GM12891 (cell line): ENCODE data around the gene PEF1.

Source experiments
- DNase-seq: peaks from one replicate; pipeline ENCODE4 v3.0.0; 2011; ENCODE audit warnings: low spot score; ENCODE audit not compliant: insufficient read length
- FAIRE-seq: peaks from 2 replicates; lab custom pipeline; 2011; peaks lifted over from hg19 to GRCh38; lab: Jason Lieb, UNC
- PAX5 ChIP-seq: IDR thresholded peaks from 2 replicates; pipeline ENCODE4 v1.6.1; 2011; ENCODE audit warnings: low read length, moderate library complexity, mild to moderate bottlenecking; ENCODE audit not compliant: insufficient read depth, severe bottlenecking
- POLR2A ChIP-seq: IDR thresholded peaks from 2 replicates; pipeline ENCODE4 v1.6.1; 2011; ENCODE audit warnings: low read depth, low read length, control low read depth
- POLR2AphosphoS5 ChIP-seq: IDR thresholded peaks from 2 replicates; pipeline ENCODE4 v1.6.1; 2011; ENCODE audit warnings: low read depth, low read length, control low read depth
- POU2F2 ChIP-seq: IDR thresholded peaks from 2 replicates; pipeline ENCODE4 v1.6.1; 2011; ENCODE audit warnings: low read depth, mild to moderate bottlenecking, control low read depth, low read length, moderate library complexity
- SPI1 ChIP-seq: IDR thresholded peaks from 2 replicates; pipeline ENCODE4 v1.6.1; 2011; ENCODE audit warnings: low read depth, low read length, control low read depth
- TAF1 ChIP-seq: IDR thresholded peaks from 2 replicates; pipeline ENCODE4 v1.6.1; 2011; ENCODE audit warnings: low read depth, low read length, control low read depth

Gene PEF1

DNA sequence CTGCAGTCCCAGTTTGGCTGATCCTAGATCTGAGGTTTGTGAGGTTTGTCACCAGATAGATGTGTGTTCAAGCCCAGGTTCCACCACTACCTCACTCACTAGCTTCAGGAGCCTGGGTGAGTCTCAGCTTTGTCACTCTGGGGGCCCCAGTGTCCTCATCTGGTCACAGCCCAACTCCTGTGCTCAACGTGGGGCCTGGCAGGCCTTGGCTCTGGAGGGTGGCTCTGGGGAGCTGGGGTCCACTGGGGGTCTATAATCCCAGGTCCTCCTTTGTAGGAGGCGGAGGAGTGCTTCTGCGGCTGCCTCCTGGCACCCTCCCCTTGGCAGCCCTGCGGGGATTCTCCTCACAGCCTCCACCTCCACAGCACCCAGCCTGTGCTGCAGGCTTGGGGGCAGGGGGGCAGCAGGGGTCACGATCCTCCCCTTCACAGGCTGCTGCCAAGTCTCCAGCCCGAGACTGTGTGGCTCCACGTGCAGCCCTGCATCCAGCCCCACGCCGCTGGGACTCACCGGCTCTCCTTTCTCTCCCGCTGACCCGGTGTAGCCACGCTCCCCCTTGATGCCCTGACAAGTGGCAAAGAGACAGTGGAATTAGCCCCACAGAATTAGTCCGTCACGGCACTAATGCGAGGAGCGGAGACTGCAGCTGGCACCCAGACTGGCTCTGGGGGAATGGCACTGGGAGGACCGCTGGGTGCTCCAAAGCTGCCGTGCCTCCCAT, 22.5 kb upstream of the PEF1 start:
- FAIRE-seq, result no peak
- DNase-seq, result no peak
- TF ChIP-seq PAX5, result no peak
- TF ChIP-seq POU2F2, result no peak
- no peak for TF ChIP-seq SPI1
- no peak for TF ChIP-seq TAF1
- no peak for TF ChIP-seq POLR2AphosphoS5
- no peak for TF ChIP-seq POLR2A

DNA sequence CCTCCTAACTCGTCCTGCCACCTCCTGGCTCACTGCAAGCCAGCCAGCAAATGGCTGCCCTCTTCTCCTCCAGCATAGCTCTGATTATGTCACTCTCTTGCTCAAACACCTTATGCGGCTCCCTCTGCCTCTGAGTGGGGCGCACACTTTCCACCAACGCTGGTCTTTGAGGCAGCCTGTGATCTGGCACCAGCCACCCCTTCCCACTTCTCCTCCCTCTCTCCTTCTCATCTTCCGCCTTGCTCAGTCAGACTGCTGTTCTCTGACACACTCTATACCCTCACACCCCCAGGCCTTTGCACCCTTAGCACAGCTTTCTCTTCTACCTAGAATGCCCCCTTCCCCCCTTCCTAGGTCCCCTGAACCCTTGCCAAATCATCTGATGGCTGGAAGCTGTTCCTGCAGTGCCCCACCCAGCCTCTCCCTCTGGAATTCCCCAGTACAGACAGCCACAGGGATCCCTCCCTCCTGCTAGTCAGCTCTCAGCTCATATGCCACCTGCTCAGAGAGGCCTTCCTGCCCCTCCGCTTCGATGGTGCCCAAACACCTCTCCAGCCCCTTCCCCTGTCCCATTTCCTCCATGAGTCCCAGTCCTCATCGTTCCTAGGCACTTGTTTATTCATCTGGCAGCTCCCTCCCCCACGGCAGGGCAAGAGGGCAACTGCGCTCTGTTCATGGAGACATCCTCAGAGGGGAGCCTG, 21.7 kb upstream of the PEF1 start:
- FAIRE-seq (no peak), DNase-seq (no peak)
- TF ChIP-seq TAF1, result no peak
- TF ChIP-seq SPI1, result no peak
- TF ChIP-seq PAX5, result no peak
- no peak for TF ChIP-seq POLR2A
- TF ChIP-seq POU2F2, result no peak
- no peak for TF ChIP-seq POLR2AphosphoS5

DNA sequence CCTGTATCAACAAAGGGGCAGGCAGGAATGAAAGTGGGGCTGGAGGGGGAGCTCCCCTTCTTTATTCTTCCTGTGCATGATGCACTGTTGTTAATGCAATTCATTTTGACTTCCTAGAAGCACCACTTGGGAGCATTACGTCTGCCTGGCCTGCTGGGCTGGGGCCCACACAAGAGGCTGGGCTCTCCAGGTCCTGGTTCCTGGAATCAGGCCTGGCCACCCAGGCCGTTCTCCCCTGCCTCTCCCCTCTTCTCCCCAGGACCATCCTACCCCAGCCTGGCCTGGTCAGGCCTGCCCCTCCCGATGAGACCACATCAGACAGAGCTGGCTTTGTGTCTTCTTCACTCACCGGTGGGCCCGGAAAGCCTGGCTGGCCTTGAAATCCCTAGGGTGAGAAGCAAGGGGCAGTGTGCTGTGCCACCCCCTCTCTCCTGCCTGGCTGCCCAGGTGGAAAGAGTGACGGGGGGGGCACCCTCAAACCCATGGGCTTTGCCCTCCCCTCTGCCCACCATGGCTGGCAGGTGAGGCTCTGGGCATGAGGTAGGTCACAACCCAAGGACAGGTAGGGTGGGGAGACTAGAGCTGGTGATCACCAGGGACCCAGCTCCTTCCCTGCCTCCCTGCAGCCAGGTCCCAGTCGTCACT, 20.7 kb upstream of the PEF1 start:
- FAIRE-seq, result no peak
- TF ChIP-seq POLR2AphosphoS5, result no peak
- no peak for TF ChIP-seq PAX5
- TF ChIP-seq POLR2A, result no peak
- no peak for TF ChIP-seq SPI1
- no peak for TF ChIP-seq POU2F2
- no peak for TF ChIP-seq TAF1
- DNase-seq, result no peak

DNA sequence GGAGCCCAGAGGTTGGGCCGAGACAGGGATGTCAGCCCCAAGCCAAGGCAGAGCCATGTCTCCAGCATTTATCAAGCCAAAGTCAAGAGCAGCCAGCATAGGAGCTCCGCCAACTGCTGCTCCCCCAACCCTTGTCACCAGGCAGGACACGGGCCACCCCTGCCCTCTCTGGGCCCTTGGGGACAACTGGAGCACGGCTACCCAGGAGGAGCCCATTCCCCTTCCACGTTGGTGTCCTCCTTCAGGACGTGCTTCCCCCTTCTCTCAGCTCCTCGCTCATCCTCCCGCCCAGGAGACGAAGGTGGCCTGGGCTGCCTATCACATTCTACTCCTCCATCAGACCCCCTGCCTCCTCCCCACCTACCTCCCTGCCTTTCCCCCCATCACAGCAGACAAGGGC, 19.9 kb upstream of the PEF1 start:
- DNase-seq, result no peak
- no peak for FAIRE-seq
- TF ChIP-seq TAF1 (no peak), PAX5 (no peak), SPI1 (no peak), POLR2AphosphoS5 (no peak), POU2F2 (no peak), POLR2A (no peak)

DNA sequence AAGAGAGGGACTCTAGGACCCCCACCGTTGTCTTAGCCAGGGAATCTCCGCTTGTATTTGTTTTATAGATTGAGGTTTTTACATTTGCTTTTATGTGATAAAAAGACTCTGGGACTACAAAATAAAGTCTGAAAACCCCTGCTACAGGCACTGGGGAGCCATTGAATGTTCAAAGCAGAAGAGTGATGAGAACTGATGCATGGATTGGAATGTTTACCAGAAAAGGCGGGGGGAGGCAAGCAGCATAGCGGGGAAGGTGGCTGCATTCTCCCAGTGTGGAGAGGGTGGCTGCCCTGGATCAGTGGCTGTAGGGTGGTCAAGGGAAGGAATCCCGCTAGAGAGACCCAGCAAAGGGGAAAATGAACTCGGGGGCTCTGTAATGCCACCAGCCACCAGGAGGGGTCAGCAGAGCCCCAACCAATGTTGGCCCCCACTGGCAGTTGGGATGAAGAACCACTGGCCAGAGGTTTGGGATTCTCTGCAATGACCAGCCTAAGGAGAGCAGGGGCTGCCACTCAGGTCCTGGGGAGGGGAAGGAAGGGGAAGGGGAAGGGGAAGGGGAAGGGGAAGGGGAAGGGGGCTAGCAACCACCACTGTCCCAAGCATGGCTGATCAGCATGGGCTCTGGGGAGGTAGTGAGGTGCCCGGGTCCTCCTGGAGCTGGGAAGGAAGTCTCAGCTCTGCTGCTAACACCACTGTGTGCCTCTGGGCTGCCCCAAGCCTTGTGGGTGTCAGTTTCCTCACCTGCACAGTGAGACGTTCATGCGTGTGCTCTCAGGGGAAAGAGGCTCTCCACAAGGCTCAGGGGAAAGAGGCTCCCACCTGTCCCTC, 19.2 kb upstream of the PEF1 start:
- FAIRE-seq (peak; percentile 82), DNase-seq (peak; percentile 81)
- no peak for TF ChIP-seq SPI1
- TF ChIP-seq PAX5, result no peak
- TF ChIP-seq POLR2AphosphoS5, result no peak
- TF ChIP-seq TAF1, result no peak
- no peak for TF ChIP-seq POU2F2
- TF ChIP-seq POLR2A, result no peak

DNA sequence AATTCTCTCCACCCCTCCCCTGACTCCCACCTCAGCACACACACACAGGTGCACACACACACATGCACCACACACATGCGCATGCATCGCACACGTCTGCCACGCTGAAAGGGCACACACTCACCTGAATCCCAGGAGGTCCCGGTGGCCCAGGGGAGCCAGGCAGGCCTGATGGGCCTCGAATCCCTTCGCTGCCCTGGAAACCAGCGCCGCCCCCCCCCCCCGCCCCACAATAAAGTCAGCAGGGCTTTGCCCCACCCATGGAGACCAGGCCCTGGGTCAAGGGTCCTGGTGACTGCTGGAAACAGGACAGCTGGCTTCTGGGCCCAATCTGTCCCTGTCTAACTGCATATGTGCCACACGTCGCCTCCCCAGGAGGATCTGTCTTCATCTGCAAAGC, 17.8 kb upstream of the PEF1 start:
- TF ChIP-seq POU2F2, result no peak
- TF ChIP-seq SPI1, result no peak
- TF ChIP-seq POLR2A, result no peak
- no peak for TF ChIP-seq TAF1
- no peak for TF ChIP-seq POLR2AphosphoS5
- no peak for TF ChIP-seq PAX5
- DNase-seq (no peak), FAIRE-seq (no peak)

DNA sequence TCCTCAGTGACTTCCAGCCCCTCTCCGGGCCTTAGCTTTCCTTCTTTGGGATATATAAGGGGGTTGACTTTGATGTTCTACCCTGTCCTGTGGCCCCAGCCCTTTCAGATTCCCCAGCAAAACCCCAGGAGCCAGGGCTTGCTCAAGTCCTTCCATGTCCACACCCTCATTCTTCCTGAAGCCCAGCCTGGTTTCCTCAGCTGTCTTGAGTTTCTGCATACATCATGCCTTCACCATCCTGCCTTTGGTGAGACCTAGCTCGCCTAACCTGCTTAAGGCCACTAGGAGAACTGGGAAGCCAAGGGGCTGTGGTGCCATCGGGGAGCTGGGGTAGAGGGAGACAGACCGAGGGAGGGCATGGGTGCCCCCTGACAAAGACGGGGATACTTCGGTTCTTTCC, 17.2 kb upstream of the PEF1 start:
- no peak for DNase-seq
- TF ChIP-seq POLR2A, result no peak
- no peak for TF ChIP-seq POLR2AphosphoS5
- TF ChIP-seq SPI1, result no peak
- TF ChIP-seq PAX5, result no peak
- no peak for TF ChIP-seq TAF1
- TF ChIP-seq POU2F2, result no peak
- no peak for FAIRE-seq

DNA sequence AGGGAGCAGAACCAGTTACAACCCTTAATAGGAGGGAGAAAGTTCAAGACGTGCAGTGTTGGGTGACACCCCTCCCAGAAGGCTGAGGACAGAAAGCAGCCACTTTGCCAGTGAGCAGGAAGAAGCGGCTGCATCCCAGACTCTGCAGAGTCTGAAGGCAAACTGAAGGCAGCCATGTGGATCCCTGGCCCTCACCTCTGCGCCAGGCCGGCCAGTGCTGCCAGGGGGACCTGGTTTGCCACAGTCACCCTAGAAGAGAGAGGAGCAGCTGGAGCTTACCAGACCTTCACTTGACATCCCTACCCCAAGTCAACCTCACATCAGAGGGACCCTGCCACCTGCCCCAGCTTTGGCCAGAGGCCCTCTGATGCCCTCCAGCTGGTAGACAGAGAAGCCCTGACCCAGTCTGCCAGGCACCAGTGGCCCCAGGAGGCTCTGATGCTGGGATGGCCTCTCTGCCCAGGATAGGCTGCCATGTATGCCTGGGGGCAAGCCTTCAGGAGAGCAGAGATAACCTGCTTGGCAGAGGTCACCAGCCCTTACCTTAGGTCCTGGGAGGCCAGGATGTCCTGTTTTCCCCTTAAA, 16.3 kb upstream of the PEF1 start:
- DNase-seq, result no peak
- no peak for FAIRE-seq
- TF ChIP-seq TAF1 (no peak), PAX5 (no peak), POLR2AphosphoS5 (no peak), POLR2A (no peak), SPI1 (no peak), POU2F2 (no peak)
